WI38 (cell line): ENCODE measurements around the gene DLG1.

Source experiments
- H3K4me3 ChIP-seq: 2 replicates; pipeline ENCODE4 v1.5.1; 2011; ENCODE audit warnings: low read depth, mild to moderate bottlenecking, control low read depth, low read length
- TF ChIP-seq, protein P1 (sequence below): IDR thresholded peaks from 2 replicates; pipeline ENCODE4 v1.5.1; 2012; ENCODE audit warnings: low read depth, mild to moderate bottlenecking, control low read depth, low read length

Gene DLG1

DNA sequence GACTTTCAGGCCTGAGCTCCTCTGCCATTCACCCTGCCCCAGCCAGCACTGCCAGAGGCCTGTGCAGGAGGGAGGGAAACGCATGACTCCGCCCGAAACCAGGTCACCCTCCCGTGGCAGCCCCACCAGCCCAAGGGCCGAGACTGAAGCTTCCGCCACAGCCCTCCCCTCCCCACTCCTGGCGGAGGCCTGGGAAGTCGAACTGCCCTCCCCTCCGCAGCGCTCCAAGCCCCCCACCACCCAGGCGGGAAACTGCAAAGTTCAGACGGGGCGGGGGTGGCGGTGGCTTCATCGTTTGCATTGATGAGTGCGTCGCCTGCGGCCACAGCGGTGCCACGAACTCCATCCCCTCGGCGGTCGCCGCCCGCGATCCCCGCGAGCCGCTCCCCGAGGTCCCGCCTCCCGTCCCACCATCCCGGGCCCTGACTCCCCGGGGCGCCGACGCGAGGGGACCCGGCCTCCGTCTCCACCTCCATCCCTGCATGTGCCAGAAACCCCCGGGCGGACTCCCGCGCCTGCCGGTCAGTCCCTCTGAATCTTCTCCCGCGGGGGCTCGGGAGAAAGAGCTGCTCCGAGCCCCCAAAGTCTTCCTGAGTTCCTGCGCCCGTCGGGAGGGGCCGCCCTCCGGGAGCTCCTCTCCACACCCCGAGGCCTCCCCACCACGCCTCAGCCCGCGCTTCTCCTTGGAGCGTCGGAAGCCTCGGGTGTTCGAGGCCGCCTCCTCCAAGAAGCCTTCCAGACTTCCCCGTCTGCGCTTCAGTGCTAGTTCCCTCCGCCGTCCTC is 269.5 kb downstream of the DLG1 start:
- TF ChIP-seq, protein P1, sequence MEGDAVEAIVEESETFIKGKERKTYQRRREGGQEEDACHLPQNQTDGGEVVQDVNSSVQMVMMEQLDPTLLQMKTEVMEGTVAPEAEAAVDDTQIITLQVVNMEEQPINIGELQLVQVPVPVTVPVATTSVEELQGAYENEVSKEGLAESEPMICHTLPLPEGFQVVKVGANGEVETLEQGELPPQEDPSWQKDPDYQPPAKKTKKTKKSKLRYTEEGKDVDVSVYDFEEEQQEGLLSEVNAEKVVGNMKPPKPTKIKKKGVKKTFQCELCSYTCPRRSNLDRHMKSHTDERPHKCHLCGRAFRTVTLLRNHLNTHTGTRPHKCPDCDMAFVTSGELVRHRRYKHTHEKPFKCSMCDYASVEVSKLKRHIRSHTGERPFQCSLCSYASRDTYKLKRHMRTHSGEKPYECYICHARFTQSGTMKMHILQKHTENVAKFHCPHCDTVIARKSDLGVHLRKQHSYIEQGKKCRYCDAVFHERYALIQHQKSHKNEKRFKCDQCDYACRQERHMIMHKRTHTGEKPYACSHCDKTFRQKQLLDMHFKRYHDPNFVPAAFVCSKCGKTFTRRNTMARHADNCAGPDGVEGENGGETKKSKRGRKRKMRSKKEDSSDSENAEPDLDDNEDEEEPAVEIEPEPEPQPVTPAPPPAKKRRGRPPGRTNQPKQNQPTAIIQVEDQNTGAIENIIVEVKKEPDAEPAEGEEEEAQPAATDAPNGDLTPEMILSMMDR = no peak
- peak overlapping the region; percentile 43; the same call in 1 of the 2 replicates for H3K4me3 ChIP-seq

DNA sequence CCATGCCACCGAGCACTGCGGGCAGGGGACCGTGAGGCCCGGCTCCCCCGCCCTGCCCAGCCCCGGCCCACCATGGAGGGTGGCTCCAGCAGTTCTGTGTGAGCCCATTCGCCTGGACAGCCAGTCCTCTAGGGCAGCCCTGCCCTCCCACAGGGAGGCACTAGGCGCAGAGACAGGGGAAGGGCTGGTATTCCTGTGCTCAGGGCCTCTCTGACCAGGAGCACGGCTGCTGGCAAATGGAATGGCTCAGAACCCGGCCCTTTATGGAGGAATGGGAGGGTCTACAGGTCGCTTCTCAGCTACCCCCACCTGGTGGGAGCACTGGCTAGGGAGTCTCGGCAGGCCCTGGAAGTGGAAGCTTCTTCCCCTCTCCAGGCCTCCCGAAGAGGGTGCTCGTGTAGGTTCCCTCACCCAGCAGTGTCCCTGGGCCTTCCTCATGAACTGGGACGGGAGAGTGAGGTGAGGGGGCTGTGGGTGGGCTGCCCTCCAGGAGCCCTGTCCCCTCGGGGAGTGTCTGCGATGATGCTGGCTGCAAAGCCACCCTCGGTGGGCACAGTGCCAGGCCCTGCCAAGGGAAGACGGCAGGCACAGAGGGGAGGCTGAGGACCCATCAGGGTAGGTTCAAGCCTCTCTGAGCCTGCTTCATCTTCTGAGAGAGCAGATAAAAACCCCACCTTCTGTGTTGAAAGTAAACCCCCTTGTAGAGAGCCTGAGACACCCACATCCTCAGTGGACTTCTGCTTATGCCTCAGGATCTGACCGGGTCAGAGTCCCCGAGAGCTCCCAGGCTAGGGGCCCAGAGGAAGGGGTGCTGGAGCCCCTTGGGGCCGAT is 270.3 kb downstream of the DLG1 start:
- TF ChIP-seq, protein P1 = no peak
- H3K4me3 ChIP-seq = no peak overlapping the region

DNA sequence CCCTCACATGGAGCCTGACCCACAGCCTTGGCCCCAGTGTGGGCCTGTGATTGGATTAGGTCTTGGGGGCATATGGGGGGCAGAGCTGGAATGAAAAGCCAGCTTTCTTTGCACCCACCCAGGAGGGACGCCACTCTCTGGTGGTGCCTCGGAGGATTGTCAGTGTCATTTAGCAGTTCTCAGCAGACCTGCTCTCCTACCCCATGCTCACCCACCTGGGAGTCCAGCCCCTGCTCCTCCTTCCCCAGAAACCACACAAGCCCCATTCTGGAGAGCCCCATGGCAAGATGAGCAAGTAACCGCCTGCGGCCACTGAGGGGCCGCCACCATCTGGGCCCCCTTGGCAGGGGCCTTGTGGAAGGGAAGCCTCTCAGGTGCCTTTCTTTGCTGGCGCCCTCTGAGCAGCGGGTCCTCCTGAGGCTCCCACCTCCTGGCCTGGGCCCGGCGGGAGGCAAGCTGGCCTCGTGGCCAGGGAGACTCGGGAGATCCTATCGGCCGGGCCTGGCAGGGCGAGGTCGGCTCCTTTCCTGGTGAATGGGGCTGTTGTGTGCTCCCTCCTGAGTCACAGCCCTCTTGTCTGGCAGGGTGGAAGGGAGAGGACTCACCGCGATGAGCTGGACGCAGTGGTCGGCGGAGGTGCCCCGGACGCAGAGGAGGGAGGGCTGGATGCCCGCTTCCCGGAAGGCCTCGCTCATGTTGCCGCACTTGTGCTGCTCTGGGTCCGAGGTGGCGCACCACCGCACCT is 271.1 kb downstream of the DLG1 start:
- H3K4me3 ChIP-seq = no peak overlapping the region

DNA sequence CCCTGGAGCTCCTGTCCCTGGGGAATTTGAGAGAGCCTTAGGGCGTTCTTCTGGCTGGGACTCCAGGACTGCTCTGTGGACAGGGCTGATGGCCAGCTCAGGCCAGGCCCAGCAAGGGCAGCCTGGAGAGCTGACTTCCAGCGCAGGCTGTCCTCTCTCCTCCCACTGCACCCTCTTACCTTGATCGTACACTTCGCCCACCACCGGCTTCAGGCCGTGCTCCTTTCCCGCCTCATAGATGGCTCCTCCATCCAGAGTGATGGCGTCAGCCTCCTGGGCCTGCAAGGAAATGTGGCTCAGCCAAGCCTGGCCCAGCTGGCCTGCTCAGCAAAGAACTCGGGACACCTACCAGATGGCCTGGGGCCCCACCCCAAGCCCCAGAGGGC is 271.9 kb downstream of the DLG1 start:
- TF ChIP-seq, protein P1 = no peak
- H3K4me3 ChIP-seq = no peak overlapping the region

More for the DNA sequence above, 271.1 kb downstream of the DLG1 start:
- TF ChIP-seq, protein P1 = no peak

DNA sequence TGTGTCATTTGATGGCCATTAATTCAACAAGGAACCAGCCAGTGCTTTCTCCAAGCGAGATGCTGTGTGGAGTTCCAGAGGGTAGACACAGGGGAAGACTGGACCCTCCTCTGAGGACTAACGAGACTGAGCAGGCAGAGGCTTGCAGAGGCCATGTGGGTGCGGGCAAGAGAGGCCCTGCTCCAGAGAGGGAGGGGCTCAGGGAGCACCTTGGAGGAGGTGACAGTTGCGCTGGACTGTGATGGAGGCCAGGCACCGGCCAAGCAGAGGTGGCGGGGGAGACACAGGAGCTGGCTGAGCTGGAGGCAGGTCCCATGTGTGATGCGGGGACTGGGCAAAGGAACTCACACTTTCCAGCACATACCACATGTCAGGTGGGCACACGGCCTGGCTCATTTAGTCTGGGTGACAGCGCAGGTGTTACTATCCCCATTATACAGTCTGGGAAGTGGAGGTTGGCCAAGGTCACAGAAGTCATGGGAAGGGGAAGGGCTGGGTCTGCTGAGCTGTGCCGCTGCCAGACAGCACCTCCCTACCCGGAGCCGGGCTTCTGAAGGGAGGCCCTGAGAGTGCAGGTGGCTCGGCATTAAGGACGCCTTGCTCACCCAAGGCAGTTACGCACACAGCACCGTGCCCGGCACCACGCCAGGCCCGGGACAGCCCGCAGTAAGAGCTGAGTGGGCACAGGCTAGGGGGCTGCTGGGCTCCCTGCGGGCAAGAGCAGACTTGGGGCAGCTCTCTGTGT is 272.5 kb downstream of the DLG1 start:
- no peak overlapping the region for H3K4me3 ChIP-seq
- TF ChIP-seq, protein P1 = no peak

DNA sequence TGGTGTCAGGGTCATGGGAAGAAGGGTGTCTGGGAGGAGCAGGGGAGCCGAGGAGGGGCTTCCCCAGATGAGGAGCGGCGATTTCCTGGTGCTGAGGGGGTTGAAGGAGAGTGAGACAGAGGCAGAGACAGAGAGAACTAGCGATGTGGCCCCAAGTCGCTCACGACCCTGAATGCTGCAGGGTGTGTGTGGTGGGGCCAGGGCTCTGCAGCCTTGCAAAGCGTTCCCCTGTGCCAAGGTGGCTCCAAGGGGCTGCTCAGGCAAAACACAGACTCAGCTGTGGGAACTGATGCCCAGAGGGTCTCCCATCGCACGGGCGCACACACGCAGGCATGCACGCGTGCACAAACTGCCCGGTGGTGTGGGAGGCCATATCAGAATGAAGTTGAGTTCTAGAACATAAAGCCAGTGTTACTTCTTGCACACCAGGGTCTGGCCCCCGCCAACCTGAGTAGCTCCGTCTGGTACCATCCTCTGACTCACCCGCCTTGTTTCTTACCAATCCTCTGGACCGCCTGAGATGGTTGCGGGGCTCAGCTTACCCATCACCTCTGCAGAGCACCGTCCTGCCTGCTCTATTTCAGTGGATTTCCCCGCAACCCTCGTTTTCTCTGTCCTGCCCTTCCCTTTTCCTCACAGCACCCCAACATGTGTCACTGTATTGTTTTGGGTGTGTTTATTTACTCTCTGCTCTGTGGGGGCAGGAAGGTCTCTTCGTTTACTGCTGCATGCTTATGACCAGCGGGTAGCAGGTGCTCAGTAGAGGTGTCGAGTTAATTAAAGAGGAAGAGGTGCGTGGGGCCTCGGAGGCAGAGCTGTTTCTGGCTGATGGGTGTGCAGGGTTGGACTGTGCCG is 273.3 kb downstream of the DLG1 start:
- TF ChIP-seq, protein P1 = no peak
- H3K4me3 ChIP-seq = no peak overlapping the region
